Endometrium (tissue), 2 donors: Measurements from ENCODE around the gene RALGAPA2.

ENCODE experiments used
- FAIRE-seq: peaks from 2 replicates; lab custom pipeline; 2012; peaks lifted over from hg19 to GRCh38; lab: Jason Lieb, UNC
- donor health status: control.
- donor health status: control.

Gene RALGAPA2

GRCh38 chr20:20399531-20400500 lies 312.6 kb downstream of the RALGAPA2 start:
- FAIRE-seq = no peak

- FAIRE-seq = no peak
These were observed 314.3 kb downstream of the RALGAPA2 start for GRCh38 chr20:20398123-20398522.

- FAIRE-seq = no peak
These were observed 315.6 kb downstream of the RALGAPA2 start for GRCh38 chr20:20396794-20397193.

- no peak for FAIRE-seq
These were observed 316.4 kb downstream of the RALGAPA2 start for GRCh38 chr20:20395903-20396568.

- no peak for FAIRE-seq
These were observed 317.4 kb downstream of the RALGAPA2 start for GRCh38 chr20:20395087-20395486.

GRCh38 chr20:20393207-20394120 lies 319.0 kb downstream of the RALGAPA2 start:
- FAIRE-seq = no peak

GRCh38 chr20:20391766-20392165 lies 320.7 kb downstream of the RALGAPA2 start:
- no peak for FAIRE-seq

- FAIRE-seq = no peak
These were observed 321.3 kb downstream of the RALGAPA2 start for GRCh38 chr20:20391115-20391514.

GRCh38 chr20:20390393-20390792 lies 322.1 kb downstream of the RALGAPA2 start:
- no peak for FAIRE-seq

GRCh38 chr20:20386192-20386591 lies 326.3 kb downstream of the RALGAPA2 start:
- no peak for FAIRE-seq

GRCh38 chr20:20375862-20376261 lies 336.6 kb downstream of the RALGAPA2 start:
- FAIRE-seq = no peak

GRCh38 chr20:20373091-20373571 lies 339.3 kb downstream of the RALGAPA2 start:
- no peak for FAIRE-seq

GRCh38 chr20:20371681-20372080 lies 340.8 kb downstream of the RALGAPA2 start:
- FAIRE-seq = no peak

- FAIRE-seq = no peak
These were observed 341.4 kb downstream of the RALGAPA2 start for GRCh38 chr20:20371083-20371482.

GRCh38 chr20:20370094-20370575 lies 342.3 kb downstream of the RALGAPA2 start:
- FAIRE-seq = no peak

- FAIRE-seq = no peak
These were observed 343.0 kb downstream of the RALGAPA2 start for GRCh38 chr20:20369250-20370093.

GRCh38 chr20:20368418-20369249 lies 343.8 kb downstream of the RALGAPA2 start:
- no peak for FAIRE-seq

GRCh38 chr20:20367575-20368417 lies 344.6 kb downstream of the RALGAPA2 start, which contains the start of gene INSM1:
Gene INSM1 (plus strand): TSS chr20:20368104. CDS start chr20:20368268, 164 bp downstream.
- FAIRE-seq = no peak
